Subcutaneous adipose tissue (tissue), 4 donors: ENCODE results near the gene PPP1R10. TPM values are rescaled to one million over a fixed set of nuclear protein-coding genes. Genes with fewer than 3 reads are reported as not detected.

Source experiments
- total RNA-seq, 4 donors: library from RNA; depleted of rRNA; stranded (reverse); fragments of >200 nt; gene quantifications; one replicate each; pipeline ENCODE4 v1.1.0, GENCODE V29; 2016
- TF ChIP-seq, protein P1 (sequence below): fragments of 450-650 bp; IDR thresholded peaks from one replicate; pipeline ENCODE4 v1.5.1; 2016; ENCODE audit warnings: low read depth, mild to moderate bottlenecking, control low read depth, antibody characterized with exemption, moderate library complexity

Gene PPP1R10
- total RNA-seq, 4 donors from 2014 or later, result 19.0 to 29.7 (median 27.6) TPM

DNA sequence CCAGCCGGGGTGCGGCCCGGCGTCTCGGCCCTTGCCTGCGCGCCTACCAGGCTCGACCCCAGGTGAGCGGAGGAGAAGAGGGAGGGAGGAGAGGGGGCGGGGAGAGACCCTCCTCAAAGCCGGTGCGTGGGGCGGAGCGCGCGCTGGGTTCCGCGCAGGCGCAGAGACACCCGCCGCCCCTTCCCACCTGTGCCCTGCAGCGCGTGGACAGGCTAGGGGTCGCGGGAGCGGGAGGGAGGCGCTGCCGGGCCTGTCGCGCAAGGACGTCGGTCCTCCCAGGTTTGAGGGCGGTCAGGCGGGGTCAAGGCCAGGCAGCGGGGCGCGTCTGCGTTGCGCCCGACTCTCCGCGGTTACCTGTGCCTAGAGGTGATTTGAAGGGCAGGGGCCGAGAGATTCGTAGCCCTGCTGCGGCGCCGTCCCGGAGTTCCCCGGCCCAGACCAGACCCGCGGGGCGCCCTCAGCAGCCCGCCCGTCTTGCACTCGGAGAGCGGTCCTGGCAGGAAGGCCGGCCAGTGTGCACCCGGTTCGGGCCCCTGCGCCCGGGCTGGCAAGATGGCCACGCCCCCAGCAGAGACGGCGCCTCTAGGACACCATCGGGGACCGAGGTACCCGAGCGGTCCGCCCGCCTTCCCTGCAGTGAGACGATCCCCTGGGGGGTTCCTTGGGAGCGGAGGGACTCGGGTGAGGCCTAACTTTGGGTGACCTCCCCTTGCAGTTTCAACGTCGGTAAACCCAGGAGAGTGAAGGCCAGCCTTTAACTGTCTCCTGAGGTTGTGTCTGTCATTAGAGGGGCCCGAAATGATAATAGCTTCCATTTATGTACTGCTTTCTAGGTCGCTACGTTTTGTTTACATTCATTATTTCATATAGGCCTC is 30.4 kb upstream of the PPP1R10 start:
- TF ChIP-seq, protein P1, sequence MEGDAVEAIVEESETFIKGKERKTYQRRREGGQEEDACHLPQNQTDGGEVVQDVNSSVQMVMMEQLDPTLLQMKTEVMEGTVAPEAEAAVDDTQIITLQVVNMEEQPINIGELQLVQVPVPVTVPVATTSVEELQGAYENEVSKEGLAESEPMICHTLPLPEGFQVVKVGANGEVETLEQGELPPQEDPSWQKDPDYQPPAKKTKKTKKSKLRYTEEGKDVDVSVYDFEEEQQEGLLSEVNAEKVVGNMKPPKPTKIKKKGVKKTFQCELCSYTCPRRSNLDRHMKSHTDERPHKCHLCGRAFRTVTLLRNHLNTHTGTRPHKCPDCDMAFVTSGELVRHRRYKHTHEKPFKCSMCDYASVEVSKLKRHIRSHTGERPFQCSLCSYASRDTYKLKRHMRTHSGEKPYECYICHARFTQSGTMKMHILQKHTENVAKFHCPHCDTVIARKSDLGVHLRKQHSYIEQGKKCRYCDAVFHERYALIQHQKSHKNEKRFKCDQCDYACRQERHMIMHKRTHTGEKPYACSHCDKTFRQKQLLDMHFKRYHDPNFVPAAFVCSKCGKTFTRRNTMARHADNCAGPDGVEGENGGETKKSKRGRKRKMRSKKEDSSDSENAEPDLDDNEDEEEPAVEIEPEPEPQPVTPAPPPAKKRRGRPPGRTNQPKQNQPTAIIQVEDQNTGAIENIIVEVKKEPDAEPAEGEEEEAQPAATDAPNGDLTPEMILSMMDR, result no peak

DNA sequence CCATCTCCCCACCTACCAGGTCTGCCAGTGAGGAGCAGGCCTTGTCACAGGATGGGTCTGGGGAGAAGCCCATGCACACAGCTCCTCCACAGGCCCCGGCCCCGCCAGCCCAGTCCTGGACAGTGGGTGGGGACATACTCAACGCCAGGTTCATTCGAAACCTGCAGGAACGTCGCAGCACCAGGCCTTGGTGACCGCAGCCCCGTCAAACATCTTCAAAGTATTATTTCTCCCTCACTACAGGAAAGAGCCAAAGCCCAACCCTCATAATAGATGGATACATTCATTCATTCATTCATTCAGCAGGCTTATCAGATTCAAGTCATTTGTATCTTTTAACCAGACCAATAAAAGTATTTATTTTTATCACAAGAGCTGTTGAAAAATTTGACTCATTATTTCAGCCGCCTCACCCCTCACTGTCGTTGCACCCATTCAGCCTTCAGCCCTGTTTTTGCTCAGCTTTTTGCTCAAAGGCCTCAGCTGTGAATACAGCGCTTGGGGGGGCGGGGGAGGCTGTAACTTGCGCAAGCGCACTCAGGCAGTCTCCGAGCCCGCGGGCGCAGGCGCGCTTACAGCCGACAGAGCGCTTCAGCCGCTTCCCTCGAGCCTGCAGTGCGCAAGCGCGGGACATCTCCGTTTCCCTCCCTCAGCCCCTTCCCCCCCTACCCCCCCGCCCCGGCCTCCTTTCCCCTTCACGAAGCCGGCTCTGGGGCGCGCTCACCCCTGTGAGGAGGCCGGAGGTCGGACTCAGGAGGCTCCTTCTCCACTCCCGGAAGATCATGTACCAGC is 29.6 kb upstream of the PPP1R10 start, which contains the start of gene C6orf136:
Gene C6orf136, plus strand, starts transcription at position 684 of the 792 bp plus-strand sequence. Its CDS starts 99 bp downstream, at position 783.
- TF ChIP-seq, protein P1, result no peak

DNA sequence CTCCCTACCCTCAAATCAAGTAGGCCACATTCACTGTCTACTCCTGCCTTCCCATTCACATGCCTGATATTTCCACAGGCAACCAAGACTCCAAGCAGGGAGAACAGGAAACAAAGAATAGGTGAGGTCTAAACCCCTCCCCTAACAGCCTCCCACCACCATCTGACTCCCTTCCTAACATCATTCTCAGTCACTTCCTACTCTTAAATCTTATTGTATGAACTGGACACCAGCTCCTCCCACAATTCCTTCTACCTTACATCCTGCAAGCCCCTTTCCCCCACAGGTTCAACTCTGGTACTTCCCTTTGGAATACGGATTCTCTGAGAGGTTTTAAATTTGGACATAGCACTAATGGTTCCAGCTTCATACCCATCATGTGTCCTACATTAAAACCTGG is 28.9 kb upstream of the PPP1R10 start:
- TF ChIP-seq, protein P1, result no peak

DNA sequence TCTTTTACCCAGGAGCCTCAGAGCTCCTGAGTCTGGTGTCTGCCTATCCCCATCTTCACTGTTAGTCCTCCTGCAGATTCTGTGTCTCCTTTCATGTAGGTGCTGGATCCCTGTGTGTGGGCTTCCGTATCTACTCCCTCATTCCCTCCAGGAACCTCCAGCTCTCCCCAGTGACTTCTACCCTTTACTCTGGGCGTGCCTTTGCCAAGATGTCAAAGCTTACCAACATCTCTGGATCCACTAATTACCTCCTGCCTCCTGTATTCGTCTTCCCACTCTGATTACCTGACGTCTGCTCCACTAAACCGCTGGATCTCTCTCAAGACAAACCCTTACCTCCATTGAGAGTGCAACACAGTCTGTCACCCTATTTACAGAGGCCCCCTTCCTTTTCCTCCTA is 27.7 kb upstream of the PPP1R10 start:
- TF ChIP-seq, protein P1, result no peak

DNA sequence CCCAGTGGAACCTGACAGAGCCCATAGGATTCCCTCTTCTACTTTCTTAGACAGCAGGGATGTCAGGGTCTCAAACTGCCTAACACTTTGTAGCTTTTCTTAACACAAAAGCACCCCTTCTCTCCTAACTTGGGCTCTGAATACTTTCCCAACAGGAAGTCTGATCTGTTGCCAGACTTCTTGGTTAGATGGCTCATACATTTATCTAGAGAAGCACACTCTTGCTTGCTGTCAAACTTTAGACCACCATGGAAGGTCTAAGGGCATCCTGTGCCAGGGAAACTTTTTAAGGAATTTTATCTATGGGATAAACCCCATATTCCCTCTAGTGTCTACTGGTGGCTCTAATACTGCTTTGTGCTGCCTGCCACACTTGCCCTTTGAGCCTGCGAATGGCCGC is 26.6 kb upstream of the PPP1R10 start:
- TF ChIP-seq, protein P1, result no peak

DNA sequence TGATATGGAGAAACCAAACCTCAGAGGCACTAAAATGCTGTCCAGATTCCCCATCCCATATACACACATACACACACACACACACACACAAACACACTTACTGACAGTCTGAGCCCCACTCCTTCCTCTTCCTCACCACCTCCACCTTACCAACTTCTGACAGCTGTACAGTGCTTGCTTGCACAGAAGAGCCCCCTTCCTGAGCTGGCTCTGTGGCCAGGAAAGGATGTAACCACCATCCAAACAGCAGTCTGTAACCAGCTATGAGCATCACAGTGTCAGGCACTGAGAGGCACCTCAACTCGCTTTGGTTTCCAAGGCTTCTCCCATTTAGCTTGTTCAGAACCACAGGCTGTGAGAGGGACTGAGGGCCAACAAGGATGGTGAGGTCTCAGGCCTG is 24.0 kb upstream of the PPP1R10 start:
- TF ChIP-seq, protein P1, result no peak

DNA sequence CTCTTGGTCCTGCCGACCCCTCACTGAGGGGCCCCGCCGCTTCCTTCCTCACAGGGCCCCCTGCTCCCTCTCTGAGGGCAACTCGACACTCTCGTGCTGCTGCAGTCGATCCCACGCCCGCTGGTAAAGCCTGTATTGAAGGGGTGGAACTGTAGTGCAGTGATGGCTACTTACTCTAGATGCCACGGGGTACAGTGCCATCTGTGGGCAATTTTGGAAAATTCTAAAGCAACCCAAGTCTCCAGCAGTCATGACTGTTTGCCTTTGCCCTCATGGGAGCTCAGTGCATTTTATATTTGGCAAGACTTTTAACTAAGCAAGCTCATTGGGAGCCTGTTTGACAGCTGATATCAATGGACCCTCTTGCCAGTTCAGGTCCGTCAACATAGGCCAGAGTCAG is 23.4 kb upstream of the PPP1R10 start:
- TF ChIP-seq, protein P1, result no peak
